Measurements from ENCODE around the gene SHBG.

The SHBG gene

DNA sequence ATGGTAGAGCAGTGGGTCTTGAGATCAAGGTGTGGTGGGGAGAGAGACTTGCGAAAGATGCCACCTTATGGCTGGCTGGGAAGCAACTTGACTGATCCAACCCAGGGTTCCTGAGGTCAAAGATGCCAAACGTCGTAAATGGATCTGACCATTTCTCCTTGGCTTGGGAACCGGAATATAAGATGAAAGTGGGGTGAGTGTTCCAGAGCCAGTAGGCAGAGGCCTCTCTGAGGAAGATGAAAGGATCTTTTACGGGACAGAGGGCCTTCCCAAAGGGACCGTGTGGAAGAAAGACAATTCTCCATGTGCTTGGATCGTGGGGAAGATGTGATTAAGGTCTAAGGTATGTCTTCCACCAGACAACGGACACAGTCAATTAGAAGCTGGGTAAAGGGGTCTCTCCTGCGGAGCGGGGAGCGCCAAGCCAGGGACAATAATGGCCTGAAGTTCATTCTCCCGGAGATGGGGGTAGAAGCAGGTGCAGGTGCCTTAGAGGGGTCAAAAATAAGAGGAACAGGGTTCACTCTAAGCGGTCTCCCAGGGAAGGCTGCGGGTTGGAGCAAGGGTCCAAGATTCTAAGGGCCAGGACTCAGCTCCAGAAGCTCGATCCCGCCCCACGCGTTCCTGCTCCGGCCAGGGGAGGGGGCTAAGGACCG, 16.0 kb upstream of the SHBG start:
- TF ChIP-seq ZFP30 (CRISPR knock-in tag; IDR thresholded peaks at IDR 0.05) = no peak
- no peak for TF ChIP-seq OSR1 (CRISPR knock-in tag; IDR thresholded peaks at IDR 0.05)
- TF ChIP-seq ISL1 (CRISPR knock-in tag; IDR thresholded peaks at IDR 0.05) = no peak
- no peak for TF ChIP-seq ZFP3 (CRISPR knock-in tag; IDR thresholded peaks at IDR 0.05)
- TF ChIP-seq, protein P1, sequence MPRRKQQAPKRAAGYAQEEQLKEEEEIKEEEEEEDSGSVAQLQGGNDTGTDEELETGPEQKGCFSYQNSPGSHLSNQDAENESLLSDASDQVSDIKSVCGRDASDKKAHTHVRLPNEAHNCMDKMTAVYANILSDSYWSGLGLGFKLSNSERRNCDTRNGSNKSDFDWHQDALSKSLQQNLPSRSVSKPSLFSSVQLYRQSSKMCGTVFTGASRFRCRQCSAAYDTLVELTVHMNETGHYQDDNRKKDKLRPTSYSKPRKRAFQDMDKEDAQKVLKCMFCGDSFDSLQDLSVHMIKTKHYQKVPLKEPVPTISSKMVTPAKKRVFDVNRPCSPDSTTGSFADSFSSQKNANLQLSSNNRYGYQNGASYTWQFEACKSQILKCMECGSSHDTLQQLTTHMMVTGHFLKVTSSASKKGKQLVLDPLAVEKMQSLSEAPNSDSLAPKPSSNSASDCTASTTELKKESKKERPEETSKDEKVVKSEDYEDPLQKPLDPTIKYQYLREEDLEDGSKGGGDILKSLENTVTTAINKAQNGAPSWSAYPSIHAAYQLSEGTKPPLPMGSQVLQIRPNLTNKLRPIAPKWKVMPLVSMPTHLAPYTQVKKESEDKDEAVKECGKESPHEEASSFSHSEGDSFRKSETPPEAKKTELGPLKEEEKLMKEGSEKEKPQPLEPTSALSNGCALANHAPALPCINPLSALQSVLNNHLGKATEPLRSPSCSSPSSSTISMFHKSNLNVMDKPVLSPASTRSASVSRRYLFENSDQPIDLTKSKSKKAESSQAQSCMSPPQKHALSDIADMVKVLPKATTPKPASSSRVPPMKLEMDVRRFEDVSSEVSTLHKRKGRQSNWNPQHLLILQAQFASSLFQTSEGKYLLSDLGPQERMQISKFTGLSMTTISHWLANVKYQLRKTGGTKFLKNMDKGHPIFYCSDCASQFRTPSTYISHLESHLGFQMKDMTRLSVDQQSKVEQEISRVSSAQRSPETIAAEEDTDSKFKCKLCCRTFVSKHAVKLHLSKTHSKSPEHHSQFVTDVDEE (CRISPR knock-in tag; IDR thresholded peaks at IDR 0.05) = no peak
- peak; percentile 5; the same call in 2 of the 3 replicates for ATAC-seq

DNA sequence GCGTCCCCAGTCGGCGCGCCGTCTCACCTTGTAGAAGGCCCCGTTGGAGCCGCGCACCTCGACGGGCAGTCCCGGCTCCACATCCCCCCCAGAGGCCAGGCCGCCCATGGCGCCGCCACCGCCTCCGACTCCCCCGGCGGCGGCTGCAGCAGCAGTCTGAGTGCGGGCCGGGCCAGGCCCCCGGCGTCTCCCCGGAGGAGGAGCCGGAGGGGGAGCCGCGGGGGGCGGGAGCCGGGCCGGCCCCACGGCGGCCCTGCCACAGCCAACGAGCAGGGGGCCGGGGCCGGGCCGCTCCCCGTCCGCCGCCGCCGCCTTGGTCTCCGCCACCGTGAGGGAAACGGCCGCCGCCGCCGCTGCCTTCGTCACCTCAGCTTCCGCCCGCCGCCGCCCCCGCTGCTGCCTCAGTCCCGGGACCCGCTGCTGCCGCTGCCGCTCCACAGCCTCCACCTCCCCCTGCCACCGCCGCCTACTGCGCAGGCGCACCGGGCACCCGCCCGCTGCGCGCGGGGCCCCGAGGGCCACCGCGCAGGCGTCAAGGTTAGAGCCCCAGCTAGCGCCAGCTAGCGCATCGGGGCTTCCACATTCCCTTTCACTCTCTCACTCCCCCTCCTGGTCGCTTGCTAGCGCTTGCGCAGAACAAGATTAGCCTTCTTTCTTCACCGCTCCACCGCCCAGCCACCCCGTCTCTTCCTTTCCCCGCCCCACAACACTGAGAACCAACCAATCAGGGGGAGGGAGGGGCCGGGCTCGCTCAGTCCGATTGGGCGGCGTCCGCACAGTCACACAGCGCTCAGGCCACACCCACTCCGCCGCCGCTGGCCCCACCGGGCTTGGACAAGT, 15.3 kb upstream of the SHBG start, which contains the start of gene FXR2:
TSS of gene FXR2 (minus strand) at position 473 of the 840 bp plus-strand sequence. CDS start at position 108, 365 bp downstream.
- TF ChIP-seq CSDC2 (CRISPR knock-in tag; IDR thresholded peaks at IDR 0.05) = no peak
- TF ChIP-seq, protein P2, sequence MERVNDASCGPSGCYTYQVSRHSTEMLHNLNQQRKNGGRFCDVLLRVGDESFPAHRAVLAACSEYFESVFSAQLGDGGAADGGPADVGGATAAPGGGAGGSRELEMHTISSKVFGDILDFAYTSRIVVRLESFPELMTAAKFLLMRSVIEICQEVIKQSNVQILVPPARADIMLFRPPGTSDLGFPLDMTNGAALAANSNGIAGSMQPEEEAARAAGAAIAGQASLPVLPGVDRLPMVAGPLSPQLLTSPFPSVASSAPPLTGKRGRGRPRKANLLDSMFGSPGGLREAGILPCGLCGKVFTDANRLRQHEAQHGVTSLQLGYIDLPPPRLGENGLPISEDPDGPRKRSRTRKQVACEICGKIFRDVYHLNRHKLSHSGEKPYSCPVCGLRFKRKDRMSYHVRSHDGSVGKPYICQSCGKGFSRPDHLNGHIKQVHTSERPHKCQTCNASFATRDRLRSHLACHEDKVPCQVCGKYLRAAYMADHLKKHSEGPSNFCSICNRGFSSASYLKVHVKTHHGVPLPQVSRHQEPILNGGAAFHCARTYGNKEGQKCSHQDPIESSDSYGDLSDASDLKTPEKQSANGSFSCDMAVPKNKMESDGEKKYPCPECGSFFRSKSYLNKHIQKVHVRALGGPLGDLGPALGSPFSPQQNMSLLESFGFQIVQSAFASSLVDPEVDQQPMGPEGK (CRISPR knock-in tag; IDR thresholded peaks at IDR 0.05; ENCODE audit: borderline replicate concordance) = 0 out of 2 replicates have a peak, but pooled peaks have one; percentile 29
- ATAC-seq = peak; percentile 96

DNA sequence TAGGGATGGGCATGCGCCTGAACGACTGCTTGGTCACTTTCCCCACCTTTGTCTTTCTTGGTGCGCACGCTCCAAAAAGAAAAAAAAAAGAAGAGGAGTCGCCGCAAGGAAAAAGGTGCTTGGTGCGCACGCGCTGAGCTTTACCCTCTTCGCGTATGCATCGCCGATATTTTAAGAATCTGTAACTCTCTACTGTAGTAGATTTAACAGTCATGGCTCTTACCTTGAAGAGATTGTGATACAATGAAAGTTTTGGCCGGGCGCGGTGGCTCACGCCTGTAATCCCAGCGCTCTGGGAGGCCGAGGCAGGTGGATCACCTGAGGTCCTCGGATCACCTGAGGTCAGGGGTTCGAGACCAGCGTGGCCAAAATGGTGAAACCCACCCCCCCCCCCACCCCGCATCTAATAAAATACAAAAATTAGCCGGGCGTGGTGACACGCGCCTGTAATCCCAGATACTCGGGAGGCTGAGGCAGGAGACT, 14.6 kb upstream of the SHBG start:
- TF ChIP-seq CSDC2 (CRISPR knock-in tag; IDR thresholded peaks at IDR 0.05) (no peak), ISL1 (CRISPR knock-in tag; IDR thresholded peaks at IDR 0.05) (no peak), PPARA (CRISPR knock-in tag; IDR thresholded peaks at IDR 0.05; ENCODE audit: borderline replicate concordance) (no peak), ZFP3 (CRISPR knock-in tag; IDR thresholded peaks at IDR 0.05) (no peak), BACH2 (CRISPR knock-in tag; IDR thresholded peaks at IDR 0.05; ENCODE audit: borderline replicate concordance) (no peak), SNAI2 (CRISPR knock-in tag; IDR thresholded peaks at IDR 0.05) (no peak), ZC3H10 (CRISPR knock-in tag; IDR thresholded peaks at IDR 0.05) (no peak), TCF4 (CRISPR knock-in tag; IDR thresholded peaks at IDR 0.05; ENCODE audit: borderline replicate concordance) (no peak), TOX (CRISPR knock-in tag; IDR thresholded peaks at IDR 0.05; ENCODE audit: borderline replicate concordance) (no peak), GLIS3 (CRISPR knock-in tag; IDR thresholded peaks at IDR 0.05) (no peak), ARNTL (CRISPR knock-in tag; IDR thresholded peaks at IDR 0.05; ENCODE audit: borderline replicate concordance, low read depth) (no peak), ESRRG (CRISPR knock-in tag; IDR thresholded peaks at IDR 0.05) (no peak), ZNF8 (CRISPR knock-in tag; IDR thresholded peaks at IDR 0.05) (no peak)
- TF ChIP-seq, protein P3, sequence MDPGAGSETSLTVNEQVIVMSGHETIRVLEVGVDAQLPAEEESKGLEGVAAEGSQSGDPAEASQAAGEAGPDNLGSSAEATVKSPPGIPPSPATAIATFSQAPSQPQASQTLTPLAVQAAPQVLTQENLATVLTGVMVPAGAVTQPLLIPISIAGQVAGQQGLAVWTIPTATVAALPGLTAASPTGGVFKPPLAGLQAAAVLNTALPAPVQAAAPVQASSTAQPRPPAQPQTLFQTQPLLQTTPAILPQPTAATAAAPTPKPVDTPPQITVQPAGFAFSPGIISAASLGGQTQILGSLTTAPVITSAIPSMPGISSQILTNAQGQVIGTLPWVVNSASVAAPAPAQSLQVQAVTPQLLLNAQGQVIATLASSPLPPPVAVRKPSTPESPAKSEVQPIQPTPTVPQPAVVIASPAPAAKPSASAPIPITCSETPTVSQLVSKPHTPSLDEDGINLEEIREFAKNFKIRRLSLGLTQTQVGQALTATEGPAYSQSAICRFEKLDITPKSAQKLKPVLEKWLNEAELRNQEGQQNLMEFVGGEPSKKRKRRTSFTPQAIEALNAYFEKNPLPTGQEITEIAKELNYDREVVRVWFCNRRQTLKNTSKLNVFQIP (CRISPR knock-in tag; IDR thresholded peaks at IDR 0.05; ENCODE audit: borderline replicate concordance, low read depth) = no peak
- TF ChIP-seq, protein P4, sequence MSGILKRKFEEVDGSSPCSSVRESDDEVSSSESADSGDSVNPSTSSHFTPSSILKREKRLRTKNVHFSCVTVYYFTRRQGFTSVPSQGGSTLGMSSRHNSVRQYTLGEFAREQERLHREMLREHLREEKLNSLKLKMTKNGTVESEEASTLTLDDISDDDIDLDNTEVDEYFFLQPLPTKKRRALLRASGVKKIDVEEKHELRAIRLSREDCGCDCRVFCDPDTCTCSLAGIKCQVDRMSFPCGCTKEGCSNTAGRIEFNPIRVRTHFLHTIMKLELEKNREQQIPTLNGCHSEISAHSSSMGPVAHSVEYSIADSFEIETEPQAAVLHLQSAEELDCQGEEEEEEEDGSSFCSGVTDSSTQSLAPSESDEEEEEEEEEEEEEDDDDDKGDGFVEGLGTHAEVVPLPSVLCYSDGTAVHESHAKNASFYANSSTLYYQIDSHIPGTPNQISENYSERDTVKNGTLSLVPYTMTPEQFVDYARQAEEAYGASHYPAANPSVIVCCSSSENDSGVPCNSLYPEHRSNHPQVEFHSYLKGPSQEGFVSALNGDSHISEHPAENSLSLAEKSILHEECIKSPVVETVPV (CRISPR knock-in tag; IDR thresholded peaks at IDR 0.05) = no peak
- TF ChIP-seq, protein P1 (CRISPR knock-in tag; IDR thresholded peaks at IDR 0.05) = no peak
- no peak for ATAC-seq

Data from SK-N-SH treated with all-trans-retinoic acid at 6 μM for 48 hours (cell line).